ENCODE data around the gene DGKH. TPM values are rescaled to one million over a fixed set of nuclear protein-coding genes. Genes with fewer than 3 reads are reported as not detected.

The DGKH gene
- total RNA-seq, 1 donor from 2014 or later = 17.9 TPM

GRCh38 chr13:42076309-42076713, 27.9 kb downstream of the DGKH start:
- Histone ChIP-seq H3K36me3 (ENCODE audit: control insufficient read depth, insufficient read depth, low read length) (no peaks in the 10 kb centered on the region), H3K27me3 (ENCODE audit: control insufficient read depth, insufficient read depth, low read length) (no peaks in the 10 kb centered on the region), H3K4me3 (ENCODE audit: low read depth, low read length) (no peak overlapping the region)
- no peak for DNase-seq (ENCODE audit: low read depth)
- no peak for TF ChIP-seq CTCF (IDR thresholded peaks at IDR 0.05; ENCODE audit: insufficient read depth, low read length, poor library complexity, severe bottlenecking)

- Histone ChIP-seq H3K36me3 (ENCODE audit: control insufficient read depth, insufficient read depth, low read length) (no peaks in the 10 kb centered on the region), H3K27me3 (ENCODE audit: control insufficient read depth, insufficient read depth, low read length) (no peaks in the 10 kb centered on the region), H3K4me3 (ENCODE audit: low read depth, low read length) (no peak overlapping the region)
- no peak for TF ChIP-seq CTCF (IDR thresholded peaks at IDR 0.05; ENCODE audit: insufficient read depth, low read length, poor library complexity, severe bottlenecking)
- no peak for DNase-seq (ENCODE audit: low read depth)
Observed at GRCh38 chr13:42078128-42078808, 29.8 kb downstream of the DGKH start.

GRCh38 chr13:42083138-42083770, 34.8 kb downstream of the DGKH start:
- H3K36me3 ChIP-seq (ENCODE audit: control insufficient read depth, insufficient read depth, low read length) = no peaks in the 10 kb centered on the region
- H3K27me3 ChIP-seq (ENCODE audit: control insufficient read depth, insufficient read depth, low read length) = no peaks in the 10 kb centered on the region
- DNase-seq (ENCODE audit: low read depth) = no peak
- H3K4me3 ChIP-seq (ENCODE audit: low read depth, low read length) = no peak overlapping the region
- TF ChIP-seq CTCF (IDR thresholded peaks at IDR 0.05; ENCODE audit: insufficient read depth, low read length, poor library complexity, severe bottlenecking) = no peak

- no peak for DNase-seq (ENCODE audit: low read depth)
- Histone ChIP-seq H3K4me3 (ENCODE audit: low read depth, low read length) (no peak overlapping the region), H3K36me3 (ENCODE audit: control insufficient read depth, insufficient read depth, low read length) (no peaks in the 10 kb centered on the region), H3K27me3 (ENCODE audit: control insufficient read depth, insufficient read depth, low read length) (no peaks in the 10 kb centered on the region)
- no peak for TF ChIP-seq CTCF (IDR thresholded peaks at IDR 0.05; ENCODE audit: insufficient read depth, low read length, poor library complexity, severe bottlenecking)
Observed at GRCh38 chr13:42084722-42085121, 36.3 kb downstream of the DGKH start.

GRCh38 chr13:42086582-42086981, 38.1 kb downstream of the DGKH start:
- Histone ChIP-seq H3K36me3 (ENCODE audit: control insufficient read depth, insufficient read depth, low read length) (peaks cover 2% of the 10 kb centered on the region), H3K4me3 (ENCODE audit: low read depth, low read length) (no peak overlapping the region), H3K27me3 (ENCODE audit: control insufficient read depth, insufficient read depth, low read length) (no peaks in the 10 kb centered on the region)
- no peak for DNase-seq (ENCODE audit: low read depth)
- TF ChIP-seq CTCF (IDR thresholded peaks at IDR 0.05; ENCODE audit: insufficient read depth, low read length, poor library complexity, severe bottlenecking) = no peak

Measured in kidney epithelial cell (primary cell).